ENCODE measurements around the gene SPAG8.

Gene SPAG8

DNA sequence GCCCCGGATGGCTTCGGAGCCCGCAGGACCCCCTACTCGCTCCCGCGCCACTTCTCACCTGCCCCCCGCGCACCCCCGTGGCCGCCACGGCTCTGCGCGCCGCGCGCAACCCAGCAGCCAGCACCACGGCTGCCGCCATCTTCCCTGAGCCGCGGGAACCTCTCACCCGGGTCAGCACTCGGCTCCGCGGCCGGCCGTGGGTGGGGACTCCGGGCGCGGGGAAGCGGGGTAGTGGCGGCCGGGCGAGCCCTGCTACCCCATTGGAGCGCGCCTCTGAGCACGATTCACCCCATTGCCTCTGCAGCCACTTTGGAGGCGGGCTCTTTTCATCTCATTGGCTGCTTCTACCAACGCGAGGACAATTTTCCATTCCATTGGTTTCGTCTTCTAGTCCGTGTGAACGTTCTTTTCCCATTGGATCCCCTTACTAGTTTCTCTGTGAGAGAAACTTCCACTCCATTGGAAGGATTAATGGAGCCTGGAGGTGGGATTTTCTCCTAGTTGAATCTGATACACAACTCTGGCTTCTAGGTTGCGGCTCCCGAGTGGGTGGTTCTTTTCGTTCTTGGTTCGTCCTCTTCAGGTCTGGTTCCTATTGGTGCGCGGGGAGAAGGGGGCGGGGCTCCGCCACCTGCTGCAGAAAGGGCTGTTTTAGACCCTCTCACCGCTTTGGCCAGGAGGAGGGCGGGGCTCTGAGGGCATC is 2.9 kb upstream of the SPAG8 start, which contains the start of gene HINT2:
Gene HINT2, minus strand, starts transcription at position 202 of the 703 bp plus-strand sequence. Its CDS starts 63 bp downstream, at position 139.
- TF ChIP-seq, protein P1, sequence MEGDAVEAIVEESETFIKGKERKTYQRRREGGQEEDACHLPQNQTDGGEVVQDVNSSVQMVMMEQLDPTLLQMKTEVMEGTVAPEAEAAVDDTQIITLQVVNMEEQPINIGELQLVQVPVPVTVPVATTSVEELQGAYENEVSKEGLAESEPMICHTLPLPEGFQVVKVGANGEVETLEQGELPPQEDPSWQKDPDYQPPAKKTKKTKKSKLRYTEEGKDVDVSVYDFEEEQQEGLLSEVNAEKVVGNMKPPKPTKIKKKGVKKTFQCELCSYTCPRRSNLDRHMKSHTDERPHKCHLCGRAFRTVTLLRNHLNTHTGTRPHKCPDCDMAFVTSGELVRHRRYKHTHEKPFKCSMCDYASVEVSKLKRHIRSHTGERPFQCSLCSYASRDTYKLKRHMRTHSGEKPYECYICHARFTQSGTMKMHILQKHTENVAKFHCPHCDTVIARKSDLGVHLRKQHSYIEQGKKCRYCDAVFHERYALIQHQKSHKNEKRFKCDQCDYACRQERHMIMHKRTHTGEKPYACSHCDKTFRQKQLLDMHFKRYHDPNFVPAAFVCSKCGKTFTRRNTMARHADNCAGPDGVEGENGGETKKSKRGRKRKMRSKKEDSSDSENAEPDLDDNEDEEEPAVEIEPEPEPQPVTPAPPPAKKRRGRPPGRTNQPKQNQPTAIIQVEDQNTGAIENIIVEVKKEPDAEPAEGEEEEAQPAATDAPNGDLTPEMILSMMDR (IDR thresholded peaks at IDR 0.05; ENCODE audit: borderline replicate concordance, extremely low read depth, low read length, poor library complexity, severe bottlenecking), result no peak
- Histone ChIP-seq H3K27me3 (ENCODE audit: insufficient read depth, low read length, poor library complexity) (no peaks in the 10 kb centered on the region), H3K4me1 (ENCODE audit: insufficient read depth, low read length) (peaks cover 44% of the 10 kb centered on the region), H3K36me3 (ENCODE audit: insufficient read depth, low read length) (no peaks in the 10 kb centered on the region), H3K79me2 (ENCODE audit: insufficient read depth, low read length) (peaks cover 12% of the 10 kb centered on the region), H3K4me3 (ENCODE audit: low read depth in 1 of 2, low read length in 2 of 2) (peak within 1 kb of the TSS; percentile 63 to 84), H3K9ac (ENCODE audit: low read depth, low read length) (peak within 1 kb of the TSS; percentile 92), H3K4me2 (ENCODE audit: insufficient read depth, low read length) (peak within 1 kb of the TSS; percentile 92), H3K27ac (ENCODE audit: low read length) (peak within 1 kb of the TSS; percentile 88), H3K9me3 (ENCODE audit: insufficient read depth, low read length, severe bottlenecking) (no peaks in the 10 kb centered on the region), H4K20me1 (ENCODE audit: insufficient read depth, low read length) (no peaks in the 10 kb centered on the region), H2AFZ (ENCODE audit: low read depth, low read length) (peak within 1 kb of the TSS; percentile 76)
- DNase-seq (peak; percentile 96), ATAC-seq (ENCODE audit: insufficient read depth, low read depth) (peak; percentile 82)

DNA sequence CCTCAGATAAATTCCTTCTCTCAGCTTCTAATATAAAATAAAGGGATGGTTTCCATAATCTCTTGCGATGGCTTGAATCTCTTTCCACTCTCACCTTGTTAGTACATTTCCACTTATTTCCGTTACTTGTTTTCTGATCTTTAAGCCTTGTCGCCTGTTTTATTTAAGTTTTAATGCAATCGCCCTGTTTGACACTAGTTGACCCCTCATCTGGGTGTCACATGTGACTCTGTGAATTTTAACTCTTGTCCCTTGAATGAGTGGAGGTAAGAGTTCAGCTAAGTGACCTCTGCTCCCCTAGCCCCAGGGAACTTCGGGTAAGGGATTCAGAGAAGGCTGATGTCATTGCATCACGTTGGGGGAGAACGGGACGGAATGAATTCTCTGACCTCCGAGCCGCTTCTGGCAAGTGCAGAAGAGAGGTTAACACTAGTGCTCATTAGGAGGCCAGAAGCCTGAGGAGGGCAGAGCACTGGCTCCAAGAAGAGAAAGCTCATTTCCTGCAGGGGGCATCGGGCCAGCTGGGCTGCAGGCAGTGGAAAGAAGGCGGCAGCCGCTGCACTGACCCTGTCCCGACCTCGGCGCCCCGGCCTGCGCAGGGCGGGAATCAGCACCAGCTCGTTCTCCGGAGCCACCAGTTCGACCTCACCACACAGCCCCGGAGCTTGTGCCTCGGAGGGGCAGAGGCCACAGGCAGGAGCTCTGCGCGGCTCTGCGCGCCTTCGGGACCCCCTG is 2.2 kb upstream of the SPAG8 start:
- H3K36me3 ChIP-seq (ENCODE audit: insufficient read depth, low read length), result peaks cover under 1% of the 10 kb centered on the region; the same call in 1 of the 2 replicates
- peak overlapping the region; percentile 92 for H3K9ac ChIP-seq (ENCODE audit: low read depth, low read length)
- DNase-seq (peak; percentile 48), ATAC-seq (ENCODE audit: insufficient read depth, low read depth) (no peak; the same call in 2 of the 3 replicates)
- peak overlapping the region; percentile 88 for H3K27ac ChIP-seq (ENCODE audit: low read length)
- H2AFZ ChIP-seq (ENCODE audit: low read depth, low read length), result peak overlapping the region; percentile 76
- no peaks in the 10 kb centered on the region for H4K20me1 ChIP-seq (ENCODE audit: insufficient read depth, low read length)
- no peak for TF ChIP-seq EZH2 (IDR thresholded peaks at IDR 0.05; ENCODE audit: borderline replicate concordance, low read depth, low read length, severe bottlenecking)
- TF ChIP-seq, protein P1 (IDR thresholded peaks at IDR 0.05; ENCODE audit: borderline replicate concordance, extremely low read depth, low read length, poor library complexity, severe bottlenecking), result peak; percentile 39
- H3K4me3 ChIP-seq (ENCODE audit: low read depth in 1 of 2, low read length in 2 of 2), result peak overlapping the region; percentile 63 to 84
- peaks cover 44% of the 10 kb centered on the region for H3K4me1 ChIP-seq (ENCODE audit: insufficient read depth, low read length)
- H3K9me3 ChIP-seq (ENCODE audit: insufficient read depth, low read length, severe bottlenecking), result no peaks in the 10 kb centered on the region
- H3K27me3 ChIP-seq (ENCODE audit: insufficient read depth, low read length, poor library complexity), result no peaks in the 10 kb centered on the region
- H3K79me2 ChIP-seq (ENCODE audit: insufficient read depth, low read length), result peaks cover 12% of the 10 kb centered on the region
- peak overlapping the region; percentile 92 for H3K4me2 ChIP-seq (ENCODE audit: insufficient read depth, low read length)

DNA sequence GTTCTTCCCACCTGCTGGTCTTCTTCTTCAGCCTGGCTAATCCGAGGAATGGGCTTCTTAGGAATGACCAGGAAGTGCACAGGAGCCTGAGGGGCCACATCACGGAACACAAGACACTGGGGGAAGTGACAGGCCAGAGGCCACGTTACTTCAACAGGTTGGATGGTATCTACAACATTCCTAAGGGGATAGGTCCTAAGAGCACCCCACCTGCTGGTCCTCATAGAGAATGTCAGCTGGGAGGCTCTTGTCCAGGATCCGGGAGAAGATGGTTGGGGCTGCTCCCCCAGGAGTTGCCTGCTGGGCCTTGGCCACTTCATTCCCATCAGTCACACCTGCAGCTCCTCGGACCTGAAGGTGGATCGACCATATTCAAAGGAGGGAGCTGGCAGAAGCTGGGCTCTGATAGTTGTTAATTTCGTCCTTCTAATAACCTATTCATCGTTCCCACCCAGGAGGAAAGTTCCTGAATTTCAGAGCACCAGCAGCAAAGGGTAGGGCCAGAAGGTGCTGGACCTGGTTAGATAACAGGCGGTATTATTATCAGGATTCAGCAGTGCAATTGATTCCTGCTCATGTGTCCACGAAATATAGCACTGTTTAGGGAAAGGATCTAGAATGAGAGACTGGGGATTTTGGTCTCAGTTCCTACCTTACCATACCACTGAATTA is 1.5 kb upstream of the SPAG8 start:
- Histone ChIP-seq H3K27ac (ENCODE audit: low read length) (peak overlapping the region; percentile 88), H3K9ac (ENCODE audit: low read depth, low read length) (peak overlapping the region; percentile 92), H3K36me3 (ENCODE audit: insufficient read depth, low read length) (peaks cover 7% of the 10 kb centered on the region; the same call in 1 of the 2 replicates), H3K9me3 (ENCODE audit: insufficient read depth, low read length, severe bottlenecking) (no peaks in the 10 kb centered on the region), H4K20me1 (ENCODE audit: insufficient read depth, low read length) (no peaks in the 10 kb centered on the region), H3K4me2 (ENCODE audit: insufficient read depth, low read length) (peak overlapping the region; percentile 92), H3K4me3 (ENCODE audit: low read depth in 1 of 2, low read length in 2 of 2) (peak overlapping the region in 1 of 2 experiments; percentile 84; a peak in 2 of 4 replicates), H3K79me2 (ENCODE audit: insufficient read depth, low read length) (peaks cover 12% of the 10 kb centered on the region), H2AFZ (ENCODE audit: low read depth, low read length) (no peak overlapping the region), H3K27me3 (ENCODE audit: insufficient read depth, low read length, poor library complexity) (no peaks in the 10 kb centered on the region), H3K4me1 (ENCODE audit: insufficient read depth, low read length) (peaks cover 44% of the 10 kb centered on the region)
- DNase-seq (no peak), ATAC-seq (ENCODE audit: insufficient read depth, low read depth) (no peak)
- TF ChIP-seq, protein P1 (IDR thresholded peaks at IDR 0.05; ENCODE audit: borderline replicate concordance, extremely low read depth, low read length, poor library complexity, severe bottlenecking), result peak; percentile 46
- TF ChIP-seq EZH2 (IDR thresholded peaks at IDR 0.05; ENCODE audit: borderline replicate concordance, low read depth, low read length, severe bottlenecking), result no peak

Data from DND-41 (cell line).